HFFc6 (cell line): Measurements from ENCODE around the gene NUDT22. TPM values are rescaled to one million over a fixed set of nuclear protein-coding genes. Genes with fewer than 3 reads are reported as not detected.

Experiments
- DNase-seq: peaks from one replicate; pipeline ENCODE4 v3.0.0-alpha.2; 2018
- H3K27ac Mint-ChIP-seq: 2 replicates; pipeline ENCODE4 v1.8.0; 2020; ENCODE audit warnings: mild to moderate bottlenecking, mixed read lengths
- H3K27me3 Mint-ChIP-seq: 2 replicates; pipeline ENCODE4 v1.8.0; 2021; ENCODE audit warnings: mild to moderate bottlenecking, moderate library complexity, mixed read lengths; ENCODE audit not compliant: insufficient read depth
- H3K36me3 Mint-ChIP-seq: 2 replicates; pipeline ENCODE4 v1.8.0; 2021; ENCODE audit warnings: low read depth, mixed read lengths
- H3K4me1 Mint-ChIP-seq: 2 replicates; pipeline ENCODE4 v1.8.0; 2020; ENCODE audit warnings: low read depth, mixed read lengths
- H3K4me3 Mint-ChIP-seq: 2 replicates; pipeline ENCODE4 v1.8.0; 2020; ENCODE audit warnings: mild to moderate bottlenecking, moderate library complexity, mixed read lengths
- H3K9me3 Mint-ChIP-seq: 2 replicates; pipeline ENCODE4 v1.8.0; 2020; ENCODE audit warnings: mild to moderate bottlenecking, mixed read lengths
- total RNA-seq, 6 experiments: library from RNA; stranded (reverse); fragmentation: NEBNext Ultra II Directional; extraction: Animal tissue kit (Norgen Biotek cat#: 25700); gene quantifications; 2 replicates in 1 of 6; 3 replicates in 5 of 6; pipeline ENCODE4 v1.2.3, GENCODE V29; 2021
- TF ChIP-seq, protein P1 (sequence below): fragments of 200-600 bp; sonication (generic); IDR thresholded peaks from 2 replicates; pipeline ENCODE4 v1.5.0; 2021; ENCODE audit warnings: antibody characterized with exemption, mild to moderate bottlenecking

Gene NUDT22
- total RNA-seq, 6 experiments from 2014 or later = 46.6 to 57.7 (median 53.7) TPM

DNA sequence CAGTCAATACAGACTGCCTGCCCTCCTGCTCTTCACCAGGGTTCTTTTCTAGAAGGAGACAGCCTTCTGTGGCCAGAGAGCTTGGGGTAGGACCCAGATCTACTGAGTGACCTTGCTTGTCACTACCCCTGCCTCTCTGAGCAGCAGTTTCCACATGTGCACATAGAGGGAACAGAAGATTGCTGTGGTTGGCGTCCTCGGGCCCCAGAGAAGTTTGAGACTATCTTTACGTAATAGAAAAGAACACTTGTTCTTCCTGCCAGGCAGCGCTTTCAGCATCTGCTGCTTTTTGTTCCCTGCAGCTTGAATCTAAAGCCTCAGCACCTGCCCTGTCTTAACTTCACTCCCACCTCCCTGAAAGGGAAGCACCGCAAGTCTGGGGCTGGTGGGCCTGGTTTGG is 12.9 kb downstream of the NUDT22 start:
- Mint-ChIP-seq H3K27me3 (peaks cover 1% of the 10 kb centered on the region; the same call in 1 of the 2 replicates), H3K4me1 (peaks cover 33% of the 10 kb centered on the region), H3K27ac (peak overlapping the region; percentile 45), H3K36me3 (peaks cover 9% of the 10 kb centered on the region; the same call in 1 of the 2 replicates), H3K4me3 (no peak overlapping the region), H3K9me3 (no peaks in the 10 kb centered on the region)
- TF ChIP-seq, protein P1, sequence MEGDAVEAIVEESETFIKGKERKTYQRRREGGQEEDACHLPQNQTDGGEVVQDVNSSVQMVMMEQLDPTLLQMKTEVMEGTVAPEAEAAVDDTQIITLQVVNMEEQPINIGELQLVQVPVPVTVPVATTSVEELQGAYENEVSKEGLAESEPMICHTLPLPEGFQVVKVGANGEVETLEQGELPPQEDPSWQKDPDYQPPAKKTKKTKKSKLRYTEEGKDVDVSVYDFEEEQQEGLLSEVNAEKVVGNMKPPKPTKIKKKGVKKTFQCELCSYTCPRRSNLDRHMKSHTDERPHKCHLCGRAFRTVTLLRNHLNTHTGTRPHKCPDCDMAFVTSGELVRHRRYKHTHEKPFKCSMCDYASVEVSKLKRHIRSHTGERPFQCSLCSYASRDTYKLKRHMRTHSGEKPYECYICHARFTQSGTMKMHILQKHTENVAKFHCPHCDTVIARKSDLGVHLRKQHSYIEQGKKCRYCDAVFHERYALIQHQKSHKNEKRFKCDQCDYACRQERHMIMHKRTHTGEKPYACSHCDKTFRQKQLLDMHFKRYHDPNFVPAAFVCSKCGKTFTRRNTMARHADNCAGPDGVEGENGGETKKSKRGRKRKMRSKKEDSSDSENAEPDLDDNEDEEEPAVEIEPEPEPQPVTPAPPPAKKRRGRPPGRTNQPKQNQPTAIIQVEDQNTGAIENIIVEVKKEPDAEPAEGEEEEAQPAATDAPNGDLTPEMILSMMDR = no peak
- no peak for DNase-seq

- Mint-ChIP-seq H3K4me3 (peak overlapping the region; percentile 90), H3K9me3 (no peaks in the 10 kb centered on the region), H3K27me3 (peaks cover 1% of the 10 kb centered on the region; the same call in 1 of the 2 replicates), H3K27ac (peak overlapping the region; percentile 98), H3K4me1 (peaks cover 37% of the 10 kb centered on the region), H3K36me3 (peaks cover 11% of the 10 kb centered on the region; the same call in 1 of the 2 replicates)
- no peak for DNase-seq
- TF ChIP-seq, protein P1 = no peak
Measured at GRCh38 chr11:64239662-64240434, 13.8 kb downstream of the NUDT22 start.

DNA sequence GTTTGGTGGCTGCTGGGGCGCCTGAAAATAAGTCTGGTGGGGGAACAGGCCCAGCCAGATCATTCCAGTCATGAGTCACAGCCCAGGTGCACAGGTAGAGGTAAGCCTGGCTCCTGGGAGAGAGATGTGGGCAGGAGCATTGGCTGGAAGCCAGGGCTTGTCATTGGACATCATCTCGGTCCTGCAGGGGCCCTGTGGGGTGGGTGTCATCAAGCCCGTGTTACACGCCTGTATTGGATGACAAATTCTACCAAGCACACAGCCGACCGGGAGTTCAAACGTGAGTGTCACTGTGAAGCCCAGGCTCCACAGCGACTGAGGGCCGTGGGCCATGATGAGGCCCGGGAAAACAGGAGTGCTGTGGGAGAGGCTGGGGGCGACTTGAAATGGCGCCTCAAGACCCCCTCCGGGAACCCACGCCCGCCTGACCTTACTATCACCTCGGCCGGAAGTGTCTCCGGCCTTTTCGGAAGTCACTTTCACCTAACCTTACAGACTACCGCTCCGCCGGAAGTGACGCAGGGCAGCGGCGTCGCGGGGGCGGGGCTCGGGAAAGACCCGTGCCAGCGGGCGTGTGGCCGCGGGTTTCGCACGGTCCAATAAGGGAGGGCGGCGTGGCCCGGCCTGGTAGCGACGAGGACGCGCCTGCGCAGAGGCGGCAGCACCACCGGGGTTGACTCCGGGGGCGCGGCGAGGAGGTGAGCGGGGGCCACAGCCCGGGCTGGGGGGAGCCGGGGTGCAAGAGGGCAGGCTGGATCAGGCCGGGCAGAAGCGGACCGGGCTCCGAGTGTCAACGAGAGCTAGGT is 14.6 kb downstream of the NUDT22 start, which contains the start of gene FKBP2:
Gene FKBP2 (plus strand): TSS at position 661 of the 806 bp plus-strand sequence. CDS start 1,293 bp downstream, outside the sequence.
- Mint-ChIP-seq H3K27ac (peak within 1 kb of the TSS; percentile 98), H3K36me3 (peaks cover 12% of the 10 kb centered on the region), H3K9me3 (no peaks in the 10 kb centered on the region), H3K27me3 (peaks cover 1% of the 10 kb centered on the region; the same call in 1 of the 2 replicates), H3K4me1 (peaks cover 31% of the 10 kb centered on the region), H3K4me3 (peak within 1 kb of the TSS; percentile 90)
- DNase-seq = peak; percentile 94
- TF ChIP-seq, protein P1 = no peak

- H3K36me3 Mint-ChIP-seq = peaks cover 16% of the 10 kb centered on the region
- H3K9me3 Mint-ChIP-seq = no peaks in the 10 kb centered on the region
Measured at GRCh38 chr11:64241241-64241490, 15.1 kb downstream of the NUDT22 start.

More at GRCh38 chr11:64241241-64241490, 15.1 kb downstream of the NUDT22 start:
- H3K4me3 Mint-ChIP-seq = peak overlapping the region; percentile 90
- H3K4me1 Mint-ChIP-seq = peaks cover 30% of the 10 kb centered on the region
- H3K27ac Mint-ChIP-seq = peak overlapping the region; percentile 98
- peak; percentile 99 for DNase-seq
- peaks cover 3% of the 10 kb centered on the region for H3K27me3 Mint-ChIP-seq
- TF ChIP-seq, protein P1 = no peak
